ENCODE results near the gene CMTM4. TPM values are rescaled to one million over a fixed set of nuclear protein-coding genes. Genes with fewer than 3 reads are reported as not detected.

The CMTM4 gene
- total and polyA plus RNA-seq, 2 experiments from 2014 or later = 14.1 to 77.0 TPM

DNA sequence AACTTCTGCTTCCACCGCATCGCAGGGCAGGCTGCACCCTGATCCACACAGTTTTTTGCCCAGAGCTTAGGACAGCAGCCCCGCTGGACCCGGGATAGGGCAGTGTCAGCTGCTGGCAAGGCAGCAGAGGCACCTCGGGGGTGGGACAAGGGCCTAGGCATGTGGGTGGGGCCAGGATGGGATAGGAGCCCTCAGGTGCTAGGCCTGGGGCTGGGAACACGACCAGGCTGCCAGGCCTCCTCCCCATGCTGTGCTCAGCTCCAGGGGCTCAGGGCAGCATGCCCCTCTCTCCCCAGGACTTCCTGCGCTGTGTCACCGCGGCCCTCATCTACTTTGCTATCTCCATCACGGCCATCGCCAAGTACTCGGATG is 87.4 kb downstream of the CMTM4 start (continued):
- TF ChIP-seq, protein P1, sequence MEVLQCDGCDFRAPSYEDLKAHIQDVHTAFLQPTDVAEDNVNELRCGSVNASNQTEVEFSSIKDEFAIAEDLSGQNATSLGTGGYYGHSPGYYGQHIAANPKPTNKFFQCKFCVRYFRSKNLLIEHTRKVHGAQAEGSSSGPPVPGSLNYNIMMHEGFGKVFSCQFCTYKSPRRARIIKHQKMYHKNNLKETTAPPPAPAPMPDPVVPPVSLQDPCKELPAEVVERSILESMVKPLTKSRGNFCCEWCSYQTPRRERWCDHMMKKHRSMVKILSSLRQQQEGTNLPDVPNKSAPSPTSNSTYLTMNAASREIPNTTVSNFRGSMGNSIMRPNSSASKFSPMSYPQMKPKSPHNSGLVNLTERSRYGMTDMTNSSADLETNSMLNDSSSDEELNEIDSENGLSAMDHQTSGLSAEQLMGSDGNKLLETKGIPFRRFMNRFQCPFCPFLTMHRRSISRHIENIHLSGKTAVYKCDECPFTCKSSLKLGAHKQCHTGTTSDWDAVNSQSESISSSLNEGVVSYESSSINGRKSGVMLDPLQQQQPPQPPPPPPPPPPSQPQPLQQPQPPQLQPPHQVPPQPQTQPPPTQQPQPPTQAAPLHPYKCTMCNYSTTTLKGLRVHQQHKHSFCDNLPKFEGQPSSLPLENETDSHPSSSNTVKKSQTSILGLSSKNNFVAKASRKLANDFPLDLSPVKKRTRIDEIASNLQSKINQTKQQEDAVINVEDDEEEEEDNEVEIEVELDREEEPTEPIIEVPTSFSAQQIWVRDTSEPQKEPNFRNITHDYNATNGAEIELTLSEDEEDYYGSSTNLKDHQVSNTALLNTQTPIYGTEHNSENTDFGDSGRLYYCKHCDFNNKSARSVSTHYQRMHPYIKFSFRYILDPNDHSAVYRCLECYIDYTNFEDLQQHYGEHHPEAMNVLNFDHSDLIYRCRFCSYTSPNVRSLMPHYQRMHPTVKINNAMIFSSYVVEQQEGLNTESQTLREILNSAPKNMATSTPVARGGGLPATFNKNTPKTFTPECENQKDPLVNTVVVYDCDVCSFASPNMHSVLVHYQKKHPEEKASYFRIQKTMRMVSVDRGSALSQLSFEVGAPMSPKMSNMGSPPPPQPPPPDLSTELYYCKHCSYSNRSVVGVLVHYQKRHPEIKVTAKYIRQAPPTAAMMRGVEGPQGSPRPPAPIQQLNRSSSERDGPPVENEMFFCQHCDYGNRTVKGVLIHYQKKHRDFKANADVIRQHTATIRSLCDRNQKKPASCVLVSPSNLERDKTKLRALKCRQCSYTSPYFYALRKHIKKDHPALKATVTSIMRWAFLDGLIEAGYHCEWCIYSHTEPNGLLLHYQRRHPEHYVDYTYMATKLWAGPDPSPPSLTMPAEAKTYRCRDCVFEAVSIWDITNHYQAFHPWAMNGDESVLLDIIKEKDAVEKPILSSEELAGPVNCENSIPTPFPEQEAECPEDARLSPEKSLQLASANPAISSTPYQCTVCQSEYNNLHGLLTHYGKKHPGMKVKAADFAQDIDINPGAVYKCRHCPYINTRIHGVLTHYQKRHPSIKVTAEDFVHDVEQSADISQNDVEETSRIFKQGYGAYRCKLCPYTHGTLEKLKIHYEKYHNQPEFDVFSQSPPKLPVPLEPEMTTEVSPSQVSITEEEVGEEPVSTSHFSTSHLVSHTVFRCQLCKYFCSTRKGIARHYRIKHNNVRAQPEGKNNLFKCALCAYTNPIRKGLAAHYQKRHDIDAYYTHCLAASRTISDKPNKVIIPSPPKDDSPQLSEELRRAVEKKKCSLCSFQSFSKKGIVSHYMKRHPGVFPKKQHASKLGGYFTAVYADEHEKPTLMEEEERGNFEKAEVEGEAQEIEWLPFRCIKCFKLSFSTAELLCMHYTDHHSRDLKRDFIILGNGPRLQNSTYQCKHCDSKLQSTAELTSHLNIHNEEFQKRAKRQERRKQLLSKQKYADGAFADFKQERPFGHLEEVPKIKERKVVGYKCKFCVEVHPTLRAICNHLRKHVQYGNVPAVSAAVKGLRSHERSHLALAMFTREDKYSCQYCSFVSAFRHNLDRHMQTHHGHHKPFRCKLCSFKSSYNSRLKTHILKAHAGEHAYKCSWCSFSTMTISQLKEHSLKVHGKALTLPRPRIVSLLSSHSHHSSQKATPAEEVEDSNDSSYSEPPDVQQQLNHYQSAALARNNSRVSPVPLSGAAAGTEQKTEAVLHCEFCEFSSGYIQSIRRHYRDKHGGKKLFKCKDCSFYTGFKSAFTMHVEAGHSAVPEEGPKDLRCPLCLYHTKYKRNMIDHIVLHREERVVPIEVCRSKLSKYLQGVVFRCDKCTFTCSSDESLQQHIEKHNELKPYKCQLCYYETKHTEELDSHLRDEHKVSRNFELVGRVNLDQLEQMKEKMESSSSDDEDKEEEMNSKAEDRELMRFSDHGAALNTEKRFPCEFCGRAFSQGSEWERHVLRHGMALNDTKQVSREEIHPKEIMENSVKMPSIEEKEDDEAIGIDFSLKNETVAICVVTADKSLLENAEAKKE (CRISPR knock-in tag; IDR thresholded peaks at IDR 0.05) = no peak
- TF ChIP-seq CREB1 (CRISPR knock-in tag; IDR thresholded peaks at IDR 0.05; ENCODE audit: low read depth) (no peak), NANOG (IDR thresholded peaks at IDR 0.05; ENCODE audit: borderline replicate concordance) (no peak), JUNB (IDR thresholded peaks at IDR 0.05; ENCODE audit: unreplicated experiment) (no peak), EZH2 (IDR thresholded peaks at IDR 0.05; ENCODE audit: low read depth, unreplicated experiment) (no peak), POLR2AphosphoS5 (IDR thresholded peaks at IDR 0.05; ENCODE audit: low read depth) (no peak)

DNA sequence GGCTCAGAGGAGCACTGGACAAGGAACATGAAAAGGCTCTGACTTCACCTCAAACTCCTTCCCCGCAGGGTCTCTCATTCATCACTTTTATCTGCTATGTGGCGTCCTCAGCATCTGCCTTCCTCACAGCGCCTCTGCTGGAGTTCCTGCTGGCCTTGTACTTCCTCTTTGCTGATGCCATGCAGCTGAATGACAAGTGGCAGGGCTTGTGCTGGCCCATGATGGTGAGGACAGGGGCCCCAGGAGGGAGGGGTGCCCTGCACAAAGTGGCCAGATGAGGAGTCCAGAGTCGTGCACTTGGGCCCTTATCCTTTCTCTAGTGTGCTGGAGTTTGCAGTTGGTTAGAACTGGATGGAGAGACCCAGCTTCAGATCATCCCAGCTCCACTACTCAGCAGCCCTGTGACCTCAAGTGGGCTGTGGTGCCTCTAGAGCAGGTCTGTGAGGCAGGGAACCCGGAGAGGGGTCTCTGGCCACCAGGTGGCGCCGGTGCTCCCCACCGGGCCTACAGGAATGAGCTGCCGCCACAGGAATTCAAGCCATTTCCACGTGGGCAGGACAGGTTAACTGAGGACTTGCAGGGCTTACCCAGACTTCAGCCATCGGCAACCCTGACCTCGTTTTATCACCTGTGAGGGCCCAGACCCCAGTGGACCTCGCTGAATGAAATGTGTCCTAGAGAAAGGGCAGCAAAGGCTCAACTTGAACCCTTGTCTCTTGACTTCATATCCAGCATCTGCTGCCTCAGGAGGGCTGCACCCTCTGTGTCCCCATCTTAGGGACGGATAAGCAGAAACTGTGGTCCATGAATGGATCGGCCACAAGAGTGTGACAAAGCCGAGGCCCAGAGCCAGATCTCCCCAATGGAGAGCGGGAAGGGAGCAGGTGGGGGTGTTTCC is 88.1 kb downstream of the CMTM4 start:
- Histone ChIP-seq H3K4me3 (no peak overlapping the region), H3K79me2 (replicated peaks; ENCODE audit: insufficient read depth) (0 out of 2 replicates have a peak, but pooled peaks cover 4% of the 10 kb centered on the region), H3K36me3 (ENCODE audit: insufficient read depth) (0 out of 2 replicates have a peak, but pooled peaks cover 5% of the 10 kb centered on the region), H3K4me2 (0 out of 2 replicates have a peak overlapping the region, but pooled peaks have one; percentile 62), H2AFZ (no peak overlapping the region), H3F3A (replicated peaks; ENCODE audit: low read depth) (no peaks in the 10 kb centered on the region; the same call in 1 of the 2 replicates), H4K20me1 (replicated peaks; ENCODE audit: insufficient read depth) (peaks cover 12% of the 10 kb centered on the region), H3K27ac (ENCODE audit: low read depth) (peak overlapping the region; percentile 66; the same call in 1 of the 2 replicates), H3K4me1 (ENCODE audit: insufficient read depth) (peaks cover 13% of the 10 kb centered on the region), H3K9me2 (ENCODE audit: insufficient read depth) (no peaks in the 10 kb centered on the region), H3K27me3 (ENCODE audit: insufficient read depth) (no peaks in the 10 kb centered on the region)
- Mint-ChIP-seq H3K9me3 (no peaks in the 10 kb centered on the region; the same call in 1 of the 3 replicates), H3K4me3 (no peak overlapping the region), H3K36me3 (ENCODE audit: low read depth) (peaks cover 40% of the 10 kb centered on the region), H3K4me1 (peaks cover 31% of the 10 kb centered on the region), H3K27me3 (ENCODE audit: insufficient read depth, low read depth, poor library complexity) (peaks cover 13% of the 10 kb centered on the region), H3K27ac (peak overlapping the region; percentile 89)
- DNase-seq (ENCODE audit: low spot score) = peak; percentile 90
- peak; percentile 60 for ATAC-seq
- no peak for TF ChIP-seq EZH2phosphoT487 (IDR thresholded peaks at IDR 0.05; ENCODE audit: unreplicated experiment)
- TF ChIP-seq, protein P2, sequence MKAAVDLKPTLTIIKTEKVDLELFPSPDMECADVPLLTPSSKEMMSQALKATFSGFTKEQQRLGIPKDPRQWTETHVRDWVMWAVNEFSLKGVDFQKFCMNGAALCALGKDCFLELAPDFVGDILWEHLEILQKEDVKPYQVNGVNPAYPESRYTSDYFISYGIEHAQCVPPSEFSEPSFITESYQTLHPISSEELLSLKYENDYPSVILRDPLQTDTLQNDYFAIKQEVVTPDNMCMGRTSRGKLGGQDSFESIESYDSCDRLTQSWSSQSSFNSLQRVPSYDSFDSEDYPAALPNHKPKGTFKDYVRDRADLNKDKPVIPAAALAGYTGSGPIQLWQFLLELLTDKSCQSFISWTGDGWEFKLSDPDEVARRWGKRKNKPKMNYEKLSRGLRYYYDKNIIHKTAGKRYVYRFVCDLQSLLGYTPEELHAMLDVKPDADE (IDR thresholded peaks at IDR 0.05) = no peak
- TF ChIP-seq STAT1 (IDR thresholded peaks at IDR 0.05; ENCODE audit: unreplicated experiment) = no peak
- no peak for TF ChIP-seq POLR2AphosphoS5 (IDR thresholded peaks at IDR 0.05; ENCODE audit: low read depth)
- TF ChIP-seq, protein P3, sequence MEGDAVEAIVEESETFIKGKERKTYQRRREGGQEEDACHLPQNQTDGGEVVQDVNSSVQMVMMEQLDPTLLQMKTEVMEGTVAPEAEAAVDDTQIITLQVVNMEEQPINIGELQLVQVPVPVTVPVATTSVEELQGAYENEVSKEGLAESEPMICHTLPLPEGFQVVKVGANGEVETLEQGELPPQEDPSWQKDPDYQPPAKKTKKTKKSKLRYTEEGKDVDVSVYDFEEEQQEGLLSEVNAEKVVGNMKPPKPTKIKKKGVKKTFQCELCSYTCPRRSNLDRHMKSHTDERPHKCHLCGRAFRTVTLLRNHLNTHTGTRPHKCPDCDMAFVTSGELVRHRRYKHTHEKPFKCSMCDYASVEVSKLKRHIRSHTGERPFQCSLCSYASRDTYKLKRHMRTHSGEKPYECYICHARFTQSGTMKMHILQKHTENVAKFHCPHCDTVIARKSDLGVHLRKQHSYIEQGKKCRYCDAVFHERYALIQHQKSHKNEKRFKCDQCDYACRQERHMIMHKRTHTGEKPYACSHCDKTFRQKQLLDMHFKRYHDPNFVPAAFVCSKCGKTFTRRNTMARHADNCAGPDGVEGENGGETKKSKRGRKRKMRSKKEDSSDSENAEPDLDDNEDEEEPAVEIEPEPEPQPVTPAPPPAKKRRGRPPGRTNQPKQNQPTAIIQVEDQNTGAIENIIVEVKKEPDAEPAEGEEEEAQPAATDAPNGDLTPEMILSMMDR (conservative IDR thresholded peaks at IDR 0.05; ENCODE audit: low read depth in 2 of 2) = peak; percentile 87 to 92
- TF ChIP-seq, protein P4, sequence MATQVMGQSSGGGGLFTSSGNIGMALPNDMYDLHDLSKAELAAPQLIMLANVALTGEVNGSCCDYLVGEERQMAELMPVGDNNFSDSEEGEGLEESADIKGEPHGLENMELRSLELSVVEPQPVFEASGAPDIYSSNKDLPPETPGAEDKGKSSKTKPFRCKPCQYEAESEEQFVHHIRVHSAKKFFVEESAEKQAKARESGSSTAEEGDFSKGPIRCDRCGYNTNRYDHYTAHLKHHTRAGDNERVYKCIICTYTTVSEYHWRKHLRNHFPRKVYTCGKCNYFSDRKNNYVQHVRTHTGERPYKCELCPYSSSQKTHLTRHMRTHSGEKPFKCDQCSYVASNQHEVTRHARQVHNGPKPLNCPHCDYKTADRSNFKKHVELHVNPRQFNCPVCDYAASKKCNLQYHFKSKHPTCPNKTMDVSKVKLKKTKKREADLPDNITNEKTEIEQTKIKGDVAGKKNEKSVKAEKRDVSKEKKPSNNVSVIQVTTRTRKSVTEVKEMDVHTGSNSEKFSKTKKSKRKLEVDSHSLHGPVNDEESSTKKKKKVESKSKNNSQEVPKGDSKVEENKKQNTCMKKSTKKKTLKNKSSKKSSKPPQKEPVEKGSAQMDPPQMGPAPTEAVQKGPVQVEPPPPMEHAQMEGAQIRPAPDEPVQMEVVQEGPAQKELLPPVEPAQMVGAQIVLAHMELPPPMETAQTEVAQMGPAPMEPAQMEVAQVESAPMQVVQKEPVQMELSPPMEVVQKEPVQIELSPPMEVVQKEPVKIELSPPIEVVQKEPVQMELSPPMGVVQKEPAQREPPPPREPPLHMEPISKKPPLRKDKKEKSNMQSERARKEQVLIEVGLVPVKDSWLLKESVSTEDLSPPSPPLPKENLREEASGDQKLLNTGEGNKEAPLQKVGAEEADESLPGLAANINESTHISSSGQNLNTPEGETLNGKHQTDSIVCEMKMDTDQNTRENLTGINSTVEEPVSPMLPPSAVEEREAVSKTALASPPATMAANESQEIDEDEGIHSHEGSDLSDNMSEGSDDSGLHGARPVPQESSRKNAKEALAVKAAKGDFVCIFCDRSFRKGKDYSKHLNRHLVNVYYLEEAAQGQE (IDR thresholded peaks at IDR 0.05; ENCODE audit: unreplicated experiment) = no peak
- TF ChIP-seq CREB1 (CRISPR knock-in tag; IDR thresholded peaks at IDR 0.05; ENCODE audit: low read depth) = no peak

Data from GM23338 (cell line).